Stimulated activated CD8-positive, alpha-beta memory T cell treated with anti-CD3 and anti-CD28 coated beads, Interleukin-4, amount 100 ng/mL, for 48 hours (primary cell): ENCODE measurements around the gene RASGRF1.
A peak's percentile ranks its signal among the peaks of the same experiment; 100 is the strongest.

ENCODE experiments used
- DNase-seq: peaks from one replicate; pipeline ENCODE4 v3.0.0-alpha.2; 2020

The RASGRF1 gene

DNA sequence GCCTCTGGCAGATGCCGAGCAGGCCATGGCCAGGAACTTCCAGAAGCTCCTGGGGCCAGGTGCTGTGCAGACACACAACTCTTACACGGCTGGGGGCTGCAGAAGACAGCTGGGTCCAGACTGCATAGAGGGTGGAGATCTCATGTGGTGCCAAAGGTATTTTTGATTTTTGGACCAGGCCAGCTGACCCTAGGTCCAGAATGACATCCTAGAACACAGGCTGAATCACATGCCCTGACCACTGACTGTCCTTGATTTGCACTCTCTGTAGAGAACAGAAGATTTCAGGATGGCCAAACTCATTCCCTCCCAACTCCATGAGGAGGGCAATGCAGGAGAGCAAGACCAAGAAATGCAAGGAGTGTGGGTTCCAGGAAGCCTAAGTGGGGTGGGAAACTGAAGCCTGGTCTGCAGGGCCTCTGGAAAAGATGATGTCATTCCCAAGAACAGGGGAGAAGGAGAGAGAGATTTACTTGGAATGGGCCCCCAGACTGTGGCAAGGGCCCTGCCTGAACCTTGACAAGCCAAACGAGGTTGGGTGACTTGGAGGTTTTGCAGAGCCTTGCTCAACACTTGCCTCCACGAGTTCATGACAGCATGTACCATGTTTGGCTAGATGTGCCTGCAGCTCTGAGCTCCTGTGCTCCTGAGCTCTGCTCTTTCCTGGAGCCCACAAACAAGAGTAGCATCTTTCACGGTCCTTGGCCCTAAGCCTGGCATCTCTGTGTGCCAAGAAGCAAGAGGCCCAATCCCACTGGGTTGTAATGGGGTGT, 107.2 kb downstream of the RASGRF1 start:
- no peak for DNase-seq

DNA sequence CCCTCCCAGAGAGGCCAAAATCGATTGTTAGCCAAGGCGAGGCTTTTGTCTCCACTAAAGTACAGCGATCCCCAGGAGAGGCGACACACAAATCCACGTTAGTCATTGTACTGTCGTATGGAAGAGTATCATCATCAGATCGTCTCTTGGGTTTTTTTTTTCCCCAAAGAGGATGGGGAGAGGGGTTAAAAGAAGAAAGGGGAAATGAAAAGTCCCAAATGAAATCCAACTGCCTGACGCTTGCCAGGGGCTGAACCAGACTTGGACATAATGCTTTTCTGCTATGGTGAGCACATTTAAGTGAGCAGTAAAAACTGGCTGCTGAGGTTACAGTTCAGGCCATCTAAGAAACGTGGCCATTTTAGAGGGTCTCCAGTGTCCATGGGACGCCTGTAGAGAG, 107.8 kb downstream of the RASGRF1 start:
- DNase-seq, result no peak

GRCh38 chr15:78981532-78982313, 108.9 kb downstream of the RASGRF1 start:
- no peak for DNase-seq

- peak; percentile 47 for DNase-seq
These were observed 110.9 kb downstream of the RASGRF1 start for GRCh38 chr15:78979456-78980320.

GRCh38 chr15:78978601-78979179, 111.9 kb downstream of the RASGRF1 start:
- no peak for DNase-seq

DNA sequence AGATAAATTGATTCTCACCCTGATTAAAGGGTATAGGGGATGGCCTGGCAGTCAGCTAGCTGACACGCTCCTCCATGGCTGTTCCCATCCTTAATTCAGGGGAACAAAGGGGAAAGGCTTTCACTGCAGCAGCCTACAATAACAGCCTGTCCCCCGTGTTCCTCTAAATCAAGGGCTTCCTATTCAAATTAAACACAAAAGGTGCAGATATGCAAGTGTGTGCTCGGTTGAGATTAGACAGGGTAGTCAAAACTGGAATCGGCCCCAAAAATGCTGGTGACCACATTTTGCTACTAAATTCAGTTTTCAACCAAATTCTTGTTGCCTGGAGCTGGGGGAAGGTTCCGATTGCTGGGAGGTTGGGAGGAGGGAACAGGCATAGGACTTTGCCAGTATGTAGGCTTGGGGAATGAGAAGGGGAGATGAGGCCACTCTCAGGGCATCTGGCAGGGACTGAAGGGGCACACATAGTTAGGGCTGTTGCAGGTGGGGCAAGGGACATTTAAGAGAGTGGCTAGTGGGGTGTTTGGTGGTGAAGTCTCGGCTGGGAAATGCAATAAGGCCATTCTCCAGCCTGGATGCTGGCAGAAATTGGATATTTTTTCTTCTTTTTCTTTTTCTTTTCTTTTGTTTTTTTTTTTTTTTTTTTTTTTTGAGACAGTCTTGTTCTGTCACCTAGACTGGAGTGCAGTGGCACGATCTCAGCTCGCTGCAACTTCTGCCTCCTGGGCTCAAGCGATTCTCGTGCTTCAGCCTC, 112.8 kb downstream of the RASGRF1 start:
- no peak for DNase-seq

GRCh38 chr15:78977091-78977571, 113.4 kb downstream of the RASGRF1 start:
- DNase-seq, result no peak

DNA sequence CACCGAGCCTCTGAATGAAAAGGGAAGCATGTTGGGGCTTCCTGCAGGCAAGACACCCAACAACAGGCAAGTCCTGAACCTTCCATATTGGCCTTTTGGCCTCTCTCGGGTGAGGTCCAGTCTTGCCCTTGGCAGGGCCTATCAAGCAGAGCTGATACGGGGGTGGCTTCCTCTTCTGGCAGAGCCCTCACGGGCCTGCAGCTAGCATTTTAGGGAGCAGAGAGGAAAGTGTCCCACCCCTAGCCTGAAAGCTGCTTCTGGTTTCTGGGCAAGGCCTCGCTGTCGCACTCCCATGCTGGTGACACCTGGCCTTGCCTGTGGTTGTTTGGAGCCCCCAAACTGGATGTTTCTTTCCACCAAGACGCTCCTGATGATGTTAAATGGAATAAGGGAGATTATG, 113.9 kb downstream of the RASGRF1 start:
- no peak for DNase-seq

- no peak for DNase-seq
These were observed 116.2 kb downstream of the RASGRF1 start for GRCh38 chr15:78974272-78974918.

GRCh38 chr15:78969687-78970349, 120.8 kb downstream of the RASGRF1 start:
- DNase-seq, result no peak

DNA sequence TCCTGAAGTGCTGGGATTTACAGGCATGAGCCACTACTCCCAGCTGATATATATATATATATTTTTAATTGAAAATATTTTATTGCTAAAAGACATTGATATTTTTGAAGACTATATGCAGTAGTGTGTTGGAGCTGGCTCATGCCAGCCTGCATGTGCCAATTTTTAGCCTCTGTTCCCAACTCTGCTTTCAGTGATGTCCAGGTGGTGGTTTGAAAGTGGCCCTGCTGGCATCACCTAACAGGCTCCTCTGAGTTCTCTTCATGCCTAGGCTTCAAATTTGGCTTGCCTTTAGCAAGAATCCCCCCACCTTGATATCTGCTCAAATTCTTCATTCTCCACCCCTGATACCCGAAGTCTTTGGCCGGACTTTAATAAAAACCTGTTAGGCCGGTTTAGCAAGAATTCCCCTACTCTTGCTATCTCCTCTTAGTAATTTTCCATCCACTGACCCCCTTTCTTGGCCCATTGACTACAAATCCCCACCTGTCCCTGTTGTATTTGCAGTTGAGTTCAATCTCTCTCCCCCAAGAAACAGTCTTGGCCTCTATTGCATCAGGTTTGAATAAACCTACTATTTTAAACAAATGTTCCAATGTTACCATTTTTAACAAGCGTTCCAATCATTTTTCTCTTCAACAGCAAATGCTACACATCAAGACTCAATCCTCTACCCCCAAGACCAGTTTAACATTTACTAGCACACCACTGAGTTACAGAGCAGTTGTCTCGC, 121.9 kb downstream of the RASGRF1 start:
- no peak for DNase-seq

- no peak for DNase-seq
These were observed 122.5 kb downstream of the RASGRF1 start for GRCh38 chr15:78968114-78968513.

DNA sequence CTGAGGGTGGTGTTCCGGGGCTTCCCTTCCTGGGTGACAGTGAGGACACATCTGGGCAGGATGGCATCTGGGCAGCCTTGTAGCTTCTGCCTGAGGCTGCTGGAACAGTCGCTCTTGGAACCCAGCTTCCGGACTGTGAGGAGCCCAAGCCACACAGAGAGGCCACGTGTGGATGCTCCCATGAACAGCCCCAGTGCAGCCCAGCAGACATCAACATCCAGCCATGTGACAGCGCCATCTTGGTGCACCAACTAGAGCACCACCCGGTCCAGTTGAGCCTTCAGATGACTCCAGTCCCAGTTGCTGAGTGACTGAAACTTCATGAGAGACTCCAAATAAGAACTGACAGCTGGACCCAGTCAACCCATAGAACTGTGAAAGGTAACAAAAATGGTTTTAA, 130.3 kb downstream of the RASGRF1 start:
- no peak for DNase-seq

DNA sequence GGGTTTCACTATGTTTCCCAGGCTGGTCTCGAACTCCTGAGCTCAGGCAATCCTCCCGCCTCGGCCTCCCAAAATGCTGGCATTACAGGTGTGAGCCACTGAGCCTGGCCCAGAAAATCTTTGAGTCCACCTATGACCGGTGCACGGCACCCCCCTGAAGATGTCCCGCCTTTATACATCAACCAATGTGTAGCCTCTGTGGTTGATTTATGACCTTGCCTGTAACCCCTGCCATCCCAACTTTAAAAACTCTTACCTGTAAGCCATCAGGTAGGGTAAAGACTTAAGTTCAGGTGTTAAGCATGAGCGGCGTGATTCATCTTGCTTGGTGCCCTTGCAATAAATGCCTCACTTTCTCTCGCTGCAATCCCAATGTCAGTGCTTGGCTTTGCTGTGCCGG, 131.2 kb downstream of the RASGRF1 start:
- DNase-seq, result no peak

- DNase-seq, result no peak
These were observed 133.0 kb downstream of the RASGRF1 start for GRCh38 chr15:78957416-78958093.

GRCh38 chr15:78956937-78957336, 133.6 kb downstream of the RASGRF1 start:
- DNase-seq, result no peak

- DNase-seq, result no peak
These were observed 135.2 kb downstream of the RASGRF1 start for GRCh38 chr15:78955355-78955754.

DNA sequence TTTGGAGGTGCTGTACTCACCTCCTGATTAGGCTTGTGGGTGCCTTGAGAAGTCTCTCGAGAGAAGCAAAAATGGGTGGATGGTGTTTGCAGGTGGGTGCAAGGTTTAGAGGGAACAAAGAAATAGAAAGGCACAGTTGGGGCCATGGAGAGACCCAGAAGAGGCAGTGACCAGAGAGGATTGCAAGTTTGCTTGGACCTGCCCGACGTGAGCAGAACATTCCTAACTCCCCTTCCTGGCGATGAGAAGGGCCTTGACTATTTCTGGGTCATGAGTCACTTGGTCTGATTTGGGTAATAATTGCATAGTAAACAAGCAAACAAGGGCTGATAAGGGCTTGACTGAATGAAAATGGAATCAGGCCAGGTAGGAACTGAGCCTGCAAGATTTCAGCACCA, 138.7 kb downstream of the RASGRF1 start:
- DNase-seq, result no peak
